AG04450 (cell line): ENCODE data around the gene C3orf62. TPM values are rescaled to one million over a fixed set of nuclear protein-coding genes. Genes with fewer than 3 reads are reported as not detected.
A peak's percentile ranks its signal among the peaks of the same experiment; 100 is the strongest.
"Not testable (repeated sequence)": the region's sequence is repeated elsewhere in the genome, so short reads cannot be mapped to it uniquely, and the experiment has no call there.

Source experiments
- CTCF ChIA-PET: fragments of 300-600, 350-600 bp; formaldehyde crosslinking; extraction: SDS; loops from one replicate; lab custom pipeline; 2022; ENCODE audit warnings: antibody characterized with exemption, inconsistent platforms; lab: Charles Lee
- POLR2A ChIA-PET: fragments of 350-600 bp; formaldehyde crosslinking; extraction: SDS; loops from one replicate; lab custom pipeline; 2021; ENCODE audit warnings: antibody characterized with exemption, inconsistent platforms; lab: Yijun Ruan, JAX
- DNase-seq: peaks from one replicate; pipeline ENCODE4 v3.0.0-alpha.2; 2011; ENCODE audit warnings: low read depth, low spot score
- H3K27ac ChIP-seq: one replicate; pipeline ENCODE4 v1.5.1; 2012; ENCODE audit warnings: low read depth, low read length, control low read depth
- H3K27me3 ChIP-seq: one replicate; pipeline ENCODE4 v1.6.0; 2012; ENCODE audit warnings: low read length; ENCODE audit not compliant: control insufficient read depth, insufficient read depth
- H3K4me3 ChIP-seq: 2 replicates; pipeline ENCODE4 v1.5.1; 2011; ENCODE audit warnings: mild to moderate bottlenecking, low read depth, low read length, control low read depth
- H3K9me3 ChIP-seq: 2 replicates; pipeline ENCODE4 v1.5.1; 2012; ENCODE audit warnings: low read length; ENCODE audit not compliant: control insufficient read depth, insufficient read depth
- polyA plus RNA-seq: library from polyadenylated mRNA; depleted of rRNA; stranded (reverse); fragments of >200 nt; gene quantifications from 2 replicates; pipeline ENCODE4 v1.2.3, GENCODE V29; 2011; rRNA removed
- small RNA-seq: library from RNA; depleted of rRNA; stranded (forward); fragments of <200 nt; gene quantifications from one replicate; pipeline ENCODE3, GENCODE V24; 2012; ENCODE audit warnings: low read depth; ENCODE audit not compliant: insufficient read length
- TF ChIP-seq, protein P1 (sequence below): IDR thresholded peaks from 2 replicates; pipeline ENCODE4 v1.5.1; 2011; ENCODE audit warnings: low read depth, low read length, control low read depth, inconsistent platforms

The C3orf62 gene
- polyA plus RNA-seq, 1 experiment: 2.3 TPM

DNA sequence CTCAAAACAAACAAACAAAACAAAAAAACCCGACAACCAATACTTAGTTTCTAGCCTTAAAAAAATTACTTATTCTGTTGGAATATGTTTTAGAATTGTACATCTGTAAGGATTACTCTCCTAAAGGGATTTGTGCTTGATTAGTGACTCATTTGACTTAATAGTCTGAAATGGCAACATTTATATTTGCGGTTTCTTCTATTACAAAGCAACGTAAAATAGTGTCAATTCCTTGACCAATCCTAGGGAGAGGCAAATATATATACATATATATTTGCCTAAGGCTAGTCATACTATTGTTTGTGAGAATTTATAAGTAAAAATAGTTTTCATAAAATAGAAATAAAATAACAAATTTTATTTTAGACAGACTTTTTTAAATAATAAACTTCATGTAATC lies 39.7 kb downstream of the C3orf62 start:
- Histone ChIP-seq H3K27ac (no peak overlapping the region), H3K9me3 (peaks cover 18% of the 10 kb centered on the region), H3K27me3 (no peaks in the 10 kb centered on the region), H3K4me3 (no peak overlapping the region)
- ChIA-PET POLR2A (no interaction called here), CTCF (no interaction called here)
- TF ChIP-seq, protein P1, sequence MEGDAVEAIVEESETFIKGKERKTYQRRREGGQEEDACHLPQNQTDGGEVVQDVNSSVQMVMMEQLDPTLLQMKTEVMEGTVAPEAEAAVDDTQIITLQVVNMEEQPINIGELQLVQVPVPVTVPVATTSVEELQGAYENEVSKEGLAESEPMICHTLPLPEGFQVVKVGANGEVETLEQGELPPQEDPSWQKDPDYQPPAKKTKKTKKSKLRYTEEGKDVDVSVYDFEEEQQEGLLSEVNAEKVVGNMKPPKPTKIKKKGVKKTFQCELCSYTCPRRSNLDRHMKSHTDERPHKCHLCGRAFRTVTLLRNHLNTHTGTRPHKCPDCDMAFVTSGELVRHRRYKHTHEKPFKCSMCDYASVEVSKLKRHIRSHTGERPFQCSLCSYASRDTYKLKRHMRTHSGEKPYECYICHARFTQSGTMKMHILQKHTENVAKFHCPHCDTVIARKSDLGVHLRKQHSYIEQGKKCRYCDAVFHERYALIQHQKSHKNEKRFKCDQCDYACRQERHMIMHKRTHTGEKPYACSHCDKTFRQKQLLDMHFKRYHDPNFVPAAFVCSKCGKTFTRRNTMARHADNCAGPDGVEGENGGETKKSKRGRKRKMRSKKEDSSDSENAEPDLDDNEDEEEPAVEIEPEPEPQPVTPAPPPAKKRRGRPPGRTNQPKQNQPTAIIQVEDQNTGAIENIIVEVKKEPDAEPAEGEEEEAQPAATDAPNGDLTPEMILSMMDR: no peak
- no peak for DNase-seq

DNA sequence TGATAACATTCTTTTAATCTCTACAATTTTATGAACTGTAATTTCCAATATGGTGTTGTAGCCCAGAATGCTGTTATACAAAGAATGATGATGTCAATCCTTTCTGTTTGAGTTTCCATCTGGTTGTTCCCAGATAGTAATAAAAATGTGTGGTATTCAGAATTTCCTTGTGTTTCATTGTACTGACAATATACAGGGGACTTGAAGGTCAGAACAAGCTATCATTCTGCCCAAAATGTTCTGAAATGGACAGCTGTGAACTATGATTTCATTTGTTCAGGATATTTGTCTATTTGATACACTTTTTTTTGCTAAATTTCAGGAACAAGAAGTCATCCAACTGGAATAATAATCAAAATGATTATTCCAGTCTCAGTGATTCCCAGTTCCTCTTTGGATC lies 40.8 kb downstream of the C3orf62 start:
- TF ChIP-seq, protein P1: no peak
- no peak overlapping the region for H3K4me3 ChIP-seq
- peaks cover 18% of the 10 kb centered on the region for H3K9me3 ChIP-seq
- ChIA-PET CTCF (no interaction called here), POLR2A (no interaction called here)
- DNase-seq: no peak
- H3K27ac ChIP-seq: no peak overlapping the region
- H3K27me3 ChIP-seq: no peaks in the 10 kb centered on the region

DNA sequence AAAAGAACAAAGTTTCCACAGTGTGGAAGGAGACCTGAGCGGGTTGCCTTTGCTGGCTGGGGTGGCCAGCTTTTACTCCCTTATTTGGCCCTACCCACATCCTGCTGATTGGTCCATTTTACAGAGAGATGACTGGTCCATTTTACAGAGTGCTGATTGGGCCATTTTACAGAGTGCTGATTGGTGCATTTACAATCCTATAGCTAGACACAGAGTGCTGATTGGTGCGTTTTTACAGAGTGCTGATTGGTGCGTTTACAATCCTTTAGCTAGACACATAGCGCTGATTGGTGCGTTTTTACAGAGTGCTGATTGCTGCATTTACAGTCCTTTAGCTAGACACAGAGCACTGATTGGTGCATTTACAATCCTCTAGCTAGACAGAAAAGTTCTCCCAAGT lies 48.2 kb downstream of the C3orf62 start:
- DNase-seq, CTCF ChIA-PET, POLR2A ChIA-PET: not testable (repeated sequence)

DNA sequence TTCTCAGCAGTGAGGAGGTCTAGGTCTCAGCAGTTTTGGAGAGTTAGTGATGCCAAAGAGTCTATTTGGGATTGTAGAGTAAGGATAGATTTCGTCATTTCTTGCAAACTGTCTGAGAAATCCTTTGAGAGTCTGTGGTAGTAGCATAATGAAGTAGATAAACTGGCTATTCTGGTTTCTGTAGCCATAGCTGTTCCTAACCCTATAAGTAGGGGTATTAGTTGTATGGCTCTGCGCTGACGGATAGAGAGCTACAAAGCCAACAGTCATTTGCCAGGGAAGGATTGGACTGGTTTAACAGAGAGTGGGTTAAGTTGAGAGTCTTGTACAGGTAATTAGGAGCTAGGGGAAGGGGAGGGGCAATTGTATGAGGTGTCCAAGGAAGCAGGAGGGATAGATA lies 55.0 kb downstream of the C3orf62 start:
- Histone ChIP-seq H3K27ac (no peak overlapping the region), H3K4me3 (no peak overlapping the region), H3K9me3 (peaks cover 10% of the 10 kb centered on the region), H3K27me3 (no peaks in the 10 kb centered on the region)
- POLR2A ChIA-PET: no interaction called here
- TF ChIP-seq, protein P1: no peak
- no peak for DNase-seq
- CTCF ChIA-PET: no interaction called here

More for the DNA sequence above, 48.2 kb downstream of the C3orf62 start:
- H3K4me3 ChIP-seq, H3K27me3 ChIP-seq, H3K27ac ChIP-seq: not testable (repeated sequence)
- H3K9me3 ChIP-seq: peaks cover 23% of the 10 kb centered on the region

DNA sequence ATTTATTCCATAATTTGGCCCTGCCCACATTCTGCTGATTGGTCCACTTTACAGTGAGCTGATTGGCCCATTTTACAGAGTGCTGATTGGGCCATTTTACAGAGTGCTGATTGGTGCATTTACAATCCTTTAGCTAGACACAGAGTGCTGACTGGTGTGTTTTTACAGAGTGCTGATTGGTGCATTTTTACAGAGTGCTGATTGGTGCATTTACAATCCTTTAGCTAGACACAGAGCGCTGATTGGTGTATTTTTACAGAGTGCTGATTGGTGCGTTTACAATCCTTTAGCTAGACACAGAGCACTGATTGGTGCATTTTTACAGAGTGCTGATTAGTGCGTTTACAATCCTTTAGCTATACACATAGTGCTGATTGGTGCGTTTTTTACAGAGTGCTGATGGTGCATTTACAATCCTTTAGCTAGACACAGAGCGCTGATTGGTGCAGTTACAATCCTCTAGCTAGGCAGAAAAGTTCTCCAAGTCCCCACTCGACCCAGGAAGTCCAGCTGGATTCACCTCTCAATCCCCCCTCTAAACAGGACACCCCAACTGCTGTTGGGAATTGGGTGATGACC lies 56.0 kb downstream of the C3orf62 start:
- H3K27me3 ChIP-seq, H3K27ac ChIP-seq, POLR2A ChIA-PET, DNase-seq, CTCF ChIA-PET, H3K4me3 ChIP-seq: not testable (repeated sequence)
- peaks cover 10% of the 10 kb centered on the region for H3K9me3 ChIP-seq

DNA sequence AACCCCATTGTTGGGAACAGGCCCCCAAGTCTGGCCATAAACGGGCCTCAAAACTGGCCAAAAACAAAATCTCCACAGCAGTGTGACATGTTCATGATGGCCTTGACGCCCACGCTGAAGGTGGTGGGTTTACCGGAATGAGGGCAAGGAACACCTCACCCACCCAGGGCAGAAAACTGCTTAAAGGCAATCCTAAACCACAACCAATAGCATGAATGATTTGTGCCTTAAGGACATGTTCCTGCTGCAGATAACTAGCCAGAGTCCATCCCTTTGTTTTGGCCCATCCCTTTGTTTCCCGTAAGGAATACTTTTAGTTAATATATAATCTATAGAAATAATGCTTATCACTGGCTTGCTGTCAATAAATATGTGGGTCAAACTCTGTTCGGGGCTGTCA lies 57.9 kb downstream of the C3orf62 start:
- Histone ChIP-seq H3K27me3 (no peaks in the 10 kb centered on the region), H3K4me3 (no peak overlapping the region), H3K27ac (peak overlapping the region; percentile 70), H3K9me3 (peaks cover 13% of the 10 kb centered on the region)
- ChIA-PET POLR2A (interaction anchor here (0.6 kb wide), 1 partner anchor 63 kb away, joined by 3 read pairs; no protein-coding TSS in a partner anchor), CTCF (interaction anchor here (0.6 kb wide), 1 partner anchor 49 kb away, joined by 3 read pairs; no protein-coding TSS in a partner anchor)
- TF ChIP-seq, protein P1: no peak
- DNase-seq: no peak

Small RNA genes lying within 50 kb of the gene (small RNA-seq; reads per million reads assigned to genes)
- gene AC121247.2 (not detected), gene MIR4271 (not detected), gene RF00019 (not detected)

Other genes starting within 250 kb of the C3orf62 start
- gene IMPDH2, start 247.8 kb downstream of the C3orf62 start, polyA plus RNA-seq: 268 and 284 TPM in 2 replicates
- 68.6 and 69.7 TPM in 2 replicates for gene QRICH1, start 183.2 kb downstream of the C3orf62 start, polyA plus RNA-seq
- gene QARS1, start 172.5 kb downstream of the C3orf62 start, polyA plus RNA-seq: 209 and 305 TPM in 2 replicates
- gene USP19, start 156.4 kb downstream of the C3orf62 start, polyA plus RNA-seq: 33.3 and 37.7 TPM in 2 replicates
- 470 and 674 TPM in 2 replicates for gene LAMB2, start 144.2 kb downstream of the C3orf62 start, polyA plus RNA-seq
- 19.6 and 27.7 TPM in 2 replicates for gene CCDC71, start 110.9 kb downstream of the C3orf62 start, polyA plus RNA-seq
- 20.7 and 21.2 TPM in 2 replicates for gene KLHDC8B, start 105.6 kb downstream of the C3orf62 start, polyA plus RNA-seq
- 78.4 and 80.4 TPM in 2 replicates for gene USP4, start 62.8 kb upstream of the C3orf62 start, polyA plus RNA-seq
- 434 and 693 TPM in 2 replicates for gene GPX1, start 81.1 kb upstream of the C3orf62 start, polyA plus RNA-seq
- gene RHOA, start 134.7 kb upstream of the C3orf62 start, polyA plus RNA-seq: 466 and 505 TPM in 2 replicates
- 30.4 and 32.0 TPM in 2 replicates for gene TCTA, start 135.2 kb upstream of the C3orf62 start, polyA plus RNA-seq
- gene AMT, start 145.2 kb upstream of the C3orf62 start, polyA plus RNA-seq: 5.5 and 7.0 TPM in 2 replicates
- gene NICN1, start 152.1 kb upstream of the C3orf62 start, polyA plus RNA-seq: 13.3 and 15.7 TPM in 2 replicates
- gene DAG1, start 193.0 kb upstream of the C3orf62 start, polyA plus RNA-seq: 29.5 and 34.2 TPM in 2 replicates